ENCODE measurements around the gene NTSR1. TPM values are rescaled to one million over a fixed set of nuclear protein-coding genes. Genes with fewer than 3 reads are reported as not detected.

NTSR1 gene
- polyA plus RNA-seq, 3 donors = 0.35 to 2.5 (median 0.40) TPM

DNA sequence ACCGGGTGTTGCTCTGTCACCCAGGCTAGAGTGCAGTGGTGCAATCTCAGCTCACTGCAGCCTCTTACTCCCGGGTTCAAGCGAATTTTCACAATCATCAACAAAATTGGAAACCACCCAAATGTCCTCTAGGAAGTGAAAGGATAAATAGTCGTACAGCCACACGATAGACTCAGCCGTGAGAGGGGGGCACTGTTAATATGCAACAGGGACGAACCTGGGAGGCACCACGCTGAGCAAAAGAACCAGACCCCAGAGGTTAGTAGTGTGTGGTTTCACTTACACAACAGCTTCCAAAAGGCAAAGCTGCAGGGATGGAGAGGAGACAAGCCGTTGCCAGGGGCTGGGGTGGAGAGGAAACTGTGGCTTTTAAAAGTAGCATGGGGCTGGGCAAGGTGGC is 30.1 kb upstream of the NTSR1 start:
- Mint-ChIP-seq H3K4me3 (peak overlapping the region; percentile 75 to 94), H3K9me3 (peaks cover 5 to 15% (median 10%) of the 10 kb centered on the region in 7 donors), H3K27me3 (ENCODE audit: low read depth in 3 of 3) (peaks cover 1 to 7% (median 2%) of the 10 kb centered on the region in 3 donors), H3K27ac (peak overlapping the region; percentile 87 to 99 (median 95)), H3K36me3 (peaks cover 0 to 8% of the 10 kb centered on the region in 2 donors), H3K4me1 (peaks cover 68% of the 10 kb centered on the region)
- H3K27ac ChIP-seq (ENCODE audit: low read depth in 1 of 2, low read length in 2 of 2) = peak overlapping the region; percentile 70 to 86
- H3K4me1 ChIP-seq (ENCODE audit: control insufficient read depth in 1 of 2, insufficient read depth in 2 of 2, low read length in 2 of 2) = peaks cover 51 to 62% of the 10 kb centered on the region in 2 donors
- H3K4me2 ChIP-seq (replicated peaks; ENCODE audit: extremely low read depth, low read length, poor library complexity, severe bottlenecking) = peak overlapping the region; percentile 58
- peak overlapping the region; percentile 49 for H2AFZ ChIP-seq (ENCODE audit: insufficient read depth, low read depth, low read length, poor library complexity, severe bottlenecking)
- no peaks in the 10 kb centered on the region for H3K27me3 ChIP-seq (ENCODE audit: control insufficient read depth in 2 of 2, insufficient read depth in 2 of 2, low read length in 2 of 2)
- peak overlapping the region; percentile 33 for H3K9ac ChIP-seq (ENCODE audit: insufficient read depth, low read length, poor library complexity, severe bottlenecking)
- peak overlapping the region in 2 of 3 experiments; percentile 3 to 62 for H3K4me3 ChIP-seq (replicated peaks in 1 of 3; ENCODE audit: low read depth in 2 of 3, low read length in 3 of 3)
- 0% methylated on average over 2 of the region's 9 CpGs for WGBS (ENCODE audit: insufficient coverage)
- H3K79me2 ChIP-seq (ENCODE audit: insufficient read depth, low read length) = no peaks in the 10 kb centered on the region
- no peaks in the 10 kb centered on the region for H4K20me1 ChIP-seq (ENCODE audit: insufficient read depth, low read length)
- DNase-seq = peak; percentile 83 to 89 (median 85)
- peaks cover 0 to 7% of the 10 kb centered on the region in 2 donors for H3K9me3 ChIP-seq (replicated peaks in 1 of 2; ENCODE audit: control insufficient read depth in 1 of 2, insufficient read depth in 1 of 2, low read length in 2 of 2)
- no peaks in the 10 kb centered on the region for H3K36me3 ChIP-seq (replicated peaks in 1 of 2; ENCODE audit: control insufficient read depth in 1 of 2, insufficient read depth in 2 of 2, low read length in 2 of 2)
- TF ChIP-seq, protein P1, sequence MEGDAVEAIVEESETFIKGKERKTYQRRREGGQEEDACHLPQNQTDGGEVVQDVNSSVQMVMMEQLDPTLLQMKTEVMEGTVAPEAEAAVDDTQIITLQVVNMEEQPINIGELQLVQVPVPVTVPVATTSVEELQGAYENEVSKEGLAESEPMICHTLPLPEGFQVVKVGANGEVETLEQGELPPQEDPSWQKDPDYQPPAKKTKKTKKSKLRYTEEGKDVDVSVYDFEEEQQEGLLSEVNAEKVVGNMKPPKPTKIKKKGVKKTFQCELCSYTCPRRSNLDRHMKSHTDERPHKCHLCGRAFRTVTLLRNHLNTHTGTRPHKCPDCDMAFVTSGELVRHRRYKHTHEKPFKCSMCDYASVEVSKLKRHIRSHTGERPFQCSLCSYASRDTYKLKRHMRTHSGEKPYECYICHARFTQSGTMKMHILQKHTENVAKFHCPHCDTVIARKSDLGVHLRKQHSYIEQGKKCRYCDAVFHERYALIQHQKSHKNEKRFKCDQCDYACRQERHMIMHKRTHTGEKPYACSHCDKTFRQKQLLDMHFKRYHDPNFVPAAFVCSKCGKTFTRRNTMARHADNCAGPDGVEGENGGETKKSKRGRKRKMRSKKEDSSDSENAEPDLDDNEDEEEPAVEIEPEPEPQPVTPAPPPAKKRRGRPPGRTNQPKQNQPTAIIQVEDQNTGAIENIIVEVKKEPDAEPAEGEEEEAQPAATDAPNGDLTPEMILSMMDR (IDR thresholded peaks at IDR 0.05) = no peak
- intact Hi-C loops (cut with micrococcal nuclease) = loop anchor here (1.0 to 5.0 kb wide), 3 partner anchors 8 to 64 kb away; no protein-coding TSS in a partner anchor

DNA sequence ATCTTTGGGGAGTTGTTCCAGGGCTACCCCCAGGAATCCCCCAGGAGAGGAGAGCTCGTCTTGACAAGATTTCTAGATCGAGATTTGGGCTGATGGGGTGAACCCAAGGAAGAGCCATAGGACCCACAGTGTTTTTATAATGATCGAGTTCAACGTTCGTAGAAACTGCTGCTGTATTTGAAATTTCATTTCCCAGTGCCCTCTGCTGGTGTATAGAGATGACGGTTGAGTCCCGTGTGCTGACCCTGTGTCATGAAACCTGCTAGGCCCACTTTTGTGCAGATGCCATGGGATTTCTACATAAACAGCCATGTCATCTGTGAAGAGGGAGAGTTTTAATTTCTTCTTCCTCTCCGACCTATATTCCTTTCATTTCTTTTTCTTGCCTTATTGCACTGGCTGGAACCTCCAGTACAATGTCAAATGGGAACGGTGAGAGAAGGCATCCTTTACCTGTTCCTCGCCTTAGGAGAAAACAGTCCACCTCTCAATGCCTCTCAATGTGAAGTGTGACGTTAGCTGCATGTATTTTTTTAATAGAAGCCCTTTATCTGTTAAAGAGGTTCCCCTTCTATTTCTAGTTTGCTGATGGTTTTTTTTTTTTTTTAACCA is 28.6 kb upstream of the NTSR1 start:
- H3K9ac ChIP-seq (ENCODE audit: insufficient read depth, low read length, poor library complexity, severe bottlenecking) = no peak overlapping the region
- WGBS (ENCODE audit: insufficient coverage) = no CpG with 5 or more reads among the region's 11 CpGs
- no peaks in the 10 kb centered on the region for H3K36me3 ChIP-seq (replicated peaks in 1 of 2; ENCODE audit: control insufficient read depth in 1 of 2, insufficient read depth in 2 of 2, low read length in 2 of 2)
- H3K4me2 ChIP-seq (replicated peaks; ENCODE audit: extremely low read depth, low read length, poor library complexity, severe bottlenecking) = no peak overlapping the region
- H3K9me3 Mint-ChIP-seq = peaks cover 5 to 15% (median 10%) of the 10 kb centered on the region in 7 donors
- H3K4me1 ChIP-seq (ENCODE audit: control insufficient read depth in 1 of 2, insufficient read depth in 2 of 2, low read length in 2 of 2) = peaks cover 45 to 56% of the 10 kb centered on the region in 2 donors
- no peak overlapping the region for H3K27ac ChIP-seq (ENCODE audit: low read depth in 1 of 2, low read length in 2 of 2)
- H3K27me3 Mint-ChIP-seq (ENCODE audit: low read depth in 3 of 3) = peaks cover 1 to 5% (median 1%) of the 10 kb centered on the region in 3 donors
- no peaks in the 10 kb centered on the region for H3K27me3 ChIP-seq (ENCODE audit: control insufficient read depth in 2 of 2, insufficient read depth in 2 of 2, low read length in 2 of 2)
- intact Hi-C loops (cut with micrococcal nuclease) = loop anchor here (5.0 kb wide), 2 partner anchors 52 to 62 kb away; no protein-coding TSS in a partner anchor
- no peak for DNase-seq
- peaks cover 0 to 5% of the 10 kb centered on the region in 2 donors for H3K36me3 Mint-ChIP-seq
- no peak overlapping the region for H3K4me3 ChIP-seq (replicated peaks in 1 of 3; ENCODE audit: low read depth in 2 of 3, low read length in 3 of 3)
- peaks cover 59% of the 10 kb centered on the region for H3K4me1 Mint-ChIP-seq
- TF ChIP-seq, protein P1 (IDR thresholded peaks at IDR 0.05) = no peak
- H2AFZ ChIP-seq (ENCODE audit: insufficient read depth, low read depth, low read length, poor library complexity, severe bottlenecking) = no peak overlapping the region
- H3K4me3 Mint-ChIP-seq = no peak overlapping the region
- peaks cover 0 to 7% of the 10 kb centered on the region in 2 donors for H3K9me3 ChIP-seq (replicated peaks in 1 of 2; ENCODE audit: control insufficient read depth in 1 of 2, insufficient read depth in 1 of 2, low read length in 2 of 2)
- no peaks in the 10 kb centered on the region for H4K20me1 ChIP-seq (ENCODE audit: insufficient read depth, low read length)
- H3K27ac Mint-ChIP-seq = peak overlapping the region in 3 of 7 donors; percentile 6 to 94 (median 35)
- H3K79me2 ChIP-seq (ENCODE audit: insufficient read depth, low read length) = no peaks in the 10 kb centered on the region
